CD4-positive, CD25-positive, alpha-beta regulatory T cell (primary cell): ENCODE data around the gene TMED10. TPM values are rescaled to one million over a fixed set of nuclear protein-coding genes. Genes with fewer than 3 reads are reported as not detected.
"Not testable (repeated sequence)": the region's sequence is repeated elsewhere in the genome, so short reads cannot be mapped to it uniquely, and the experiment has no call there.

Experiments
- ATAC-seq, 2 donors: fragments of 150-1000 bp; cut with Tn5 transposase; one replicate each; pipeline ENCODE4 v1.10.0; 2021; ENCODE audit warnings: low read depth in 2 of 2, moderate number of reproducible peaks in 2 of 2, moderate library complexity in 1 of 2
- DNase-seq, 3 donors: peaks; one replicate each; pipeline versions ENCODE4 v3.0.0 to v3.0.0-alpha.2; 2012 to 2022; ENCODE audit warnings: mixed read lengths in 1 of 3
- H3K27ac ChIP-seq: one replicate; pipeline ENCODE4 v1.7.0; 2013; ENCODE audit warnings: mild to moderate bottlenecking, low read length; ENCODE audit not compliant: insufficient read depth, poor library complexity, severe bottlenecking
- H3K27me3 ChIP-seq: one replicate; pipeline ENCODE4 v1.7.0; 2013; ENCODE audit warnings: low read length; ENCODE audit not compliant: control insufficient read depth, insufficient read depth
- H3K36me3 ChIP-seq: one replicate; pipeline ENCODE4 v1.7.0; 2013; ENCODE audit warnings: mild to moderate bottlenecking, low read length, moderate library complexity; ENCODE audit not compliant: control insufficient read depth, insufficient read depth
- H3K4me1 ChIP-seq: 2 replicates; pipeline ENCODE4 v1.7.0; 2013; ENCODE audit warnings: mild to moderate bottlenecking, low read length; ENCODE audit not compliant: insufficient read depth, control insufficient read depth, poor library complexity, severe bottlenecking
- H3K4me3 ChIP-seq: one replicate; pipeline ENCODE4 v1.7.0; 2013; ENCODE audit warnings: low read depth, mild to moderate bottlenecking, low read length, moderate library complexity
- H3K9me3 ChIP-seq, 2 experiments: 1 replicate in 1 of 2; 2 replicates in 1 of 2; pipeline ENCODE4 v1.7.0; 2013; ENCODE audit warnings: low read length in 2 of 2, mild to moderate bottlenecking in 1 of 2, moderate library complexity in 1 of 2; ENCODE audit not compliant: control insufficient read depth in 2 of 2
- H3K27ac Mint-ChIP-seq, 3 donors: one replicate each; pipeline ENCODE4 v1.8.0; 2020 to 2022; ENCODE audit warnings: mild to moderate bottlenecking in 3 of 3, mixed read lengths in 3 of 3, moderate library complexity in 2 of 3
- H3K27me3 Mint-ChIP-seq: one replicate; pipeline ENCODE4 v1.8.0; 2022; ENCODE audit warnings: mild to moderate bottlenecking, mixed read lengths
- H3K36me3 Mint-ChIP-seq: one replicate; pipeline ENCODE4 v1.8.0; 2020; ENCODE audit warnings: mixed read lengths
- H3K4me1 Mint-ChIP-seq, 4 donors: one replicate each; pipeline ENCODE4 v1.8.0; 2020 to 2022; ENCODE audit warnings: mixed read lengths in 4 of 4, mild to moderate bottlenecking in 1 of 4
- H3K4me3 Mint-ChIP-seq, 4 donors: one replicate each; pipeline ENCODE4 v1.8.0; 2020 to 2022; ENCODE audit warnings: mild to moderate bottlenecking in 4 of 4, mixed read lengths in 4 of 4, moderate library complexity in 3 of 4
- H3K9me3 Mint-ChIP-seq, 7 donors: one replicate each; pipeline ENCODE4 v1.8.0; 2020 to 2022; ENCODE audit warnings: mixed read lengths in 7 of 7, mild to moderate bottlenecking in 3 of 7, moderate library complexity in 2 of 7
- polyA plus RNA-seq, 4 donors: library from polyadenylated mRNA; unstranded; fragments of 300-500 nt; fragmentation: Illumina TruSeq; gene quantifications; one replicate each; pipeline ENCODE4 v1.2.3, GENCODE V29; 2021
- total RNA-seq: library from RNA; stranded (reverse); gene quantifications from one replicate; pipeline ENCODE4 v1.2.3, GENCODE V29; 2022

Gene TMED10
- total and polyA plus RNA-seq, 5 donors from 2014 or later = 128 to 265 (median 249) TPM

- Mint-ChIP-seq H3K4me1 (peaks cover 28 to 70% (median 51%) of the 10 kb centered on the region in 4 donors), H3K4me3 (peak overlapping the region; percentile 4 to 62 (median 15))
Measured at GRCh38 chr14:75156901-75157300, 19.5 kb downstream of the TMED10 start.

DNA sequence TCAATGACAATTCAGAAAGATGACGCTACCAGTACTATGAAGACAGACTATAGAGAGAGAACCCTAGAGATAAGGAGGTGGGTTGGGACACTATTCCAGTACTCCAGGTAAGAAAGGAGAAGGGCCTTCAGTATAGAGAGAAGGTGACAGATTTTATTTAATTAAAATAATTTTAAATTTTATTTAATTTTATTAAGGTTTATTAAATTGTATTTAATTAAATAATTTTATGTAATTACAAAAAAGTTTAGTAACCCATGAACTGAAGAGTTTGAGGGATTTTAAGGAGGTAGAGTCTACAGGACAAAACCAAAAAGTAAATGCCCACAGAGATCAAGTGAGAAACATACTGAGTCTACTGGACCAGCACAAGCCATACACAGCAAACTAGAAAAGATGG is 20.3 kb downstream of the TMED10 start:
- Mint-ChIP-seq H3K4me1 (peaks cover 28 to 65% (median 48%) of the 10 kb centered on the region in 4 donors), H3K4me3 (no peak overlapping the region), H3K36me3 (peaks cover 23% of the 10 kb centered on the region), H3K27ac (peak overlapping the region in 1 of 3 donors; percentile 52), H3K27me3 (no peaks in the 10 kb centered on the region), H3K9me3 (no peaks in the 10 kb centered on the region)
- Histone ChIP-seq H3K36me3 (peaks cover 6% of the 10 kb centered on the region), H3K9me3 (no peaks in the 10 kb centered on the region), H3K27me3 (no peaks in the 10 kb centered on the region), H3K4me3 (no peak overlapping the region), H3K27ac (no peak overlapping the region), H3K4me1 (peaks cover 43% of the 10 kb centered on the region)
- no peak for DNase-seq
- ATAC-seq = no peak

More at GRCh38 chr14:75156901-75157300, 19.5 kb downstream of the TMED10 start:
- Histone ChIP-seq H3K9me3 (no peaks in the 10 kb centered on the region), H3K4me1 (peaks cover 50% of the 10 kb centered on the region), H3K36me3 (peaks cover under 1% of the 10 kb centered on the region), H3K27ac (no peak overlapping the region), H3K27me3 (no peaks in the 10 kb centered on the region), H3K4me3 (peak overlapping the region; percentile 49)
- Mint-ChIP-seq H3K27ac (peak overlapping the region; percentile 24 to 56 (median 39)), H3K27me3 (no peaks in the 10 kb centered on the region), H3K36me3 (peaks cover 17% of the 10 kb centered on the region), H3K9me3 (no peaks in the 10 kb centered on the region)
- DNase-seq (peak in 2 of 3 donors; percentile 48 to 74), ATAC-seq (peak; percentile 90)

- Histone ChIP-seq H3K36me3 (peaks cover 13% of the 10 kb centered on the region), H3K9me3 (no peaks in the 10 kb centered on the region), H3K27me3 (no peaks in the 10 kb centered on the region), H3K4me1 (peaks cover 36% of the 10 kb centered on the region), H3K4me3 (no peak overlapping the region), H3K27ac (no peak overlapping the region)
- DNase-seq (no peak), ATAC-seq (no peak)
- Mint-ChIP-seq H3K27me3 (no peaks in the 10 kb centered on the region), H3K27ac (peak overlapping the region in 2 of 3 donors; percentile 18 to 52), H3K4me3 (peak overlapping the region in 1 of 4 donors; percentile 33), H3K36me3 (peaks cover 20% of the 10 kb centered on the region), H3K4me1 (peaks cover 28 to 57% (median 42%) of the 10 kb centered on the region in 4 donors), H3K9me3 (no peaks in the 10 kb centered on the region)
Measured at GRCh38 chr14:75155169-75155568, 21.2 kb downstream of the TMED10 start.

GRCh38 chr14:75153295-75153694 is 23.1 kb downstream of the TMED10 start:
- Mint-ChIP-seq H3K36me3 (peaks cover 24% of the 10 kb centered on the region), H3K4me1 (peaks cover 33 to 56% (median 42%) of the 10 kb centered on the region in 4 donors)

DNA sequence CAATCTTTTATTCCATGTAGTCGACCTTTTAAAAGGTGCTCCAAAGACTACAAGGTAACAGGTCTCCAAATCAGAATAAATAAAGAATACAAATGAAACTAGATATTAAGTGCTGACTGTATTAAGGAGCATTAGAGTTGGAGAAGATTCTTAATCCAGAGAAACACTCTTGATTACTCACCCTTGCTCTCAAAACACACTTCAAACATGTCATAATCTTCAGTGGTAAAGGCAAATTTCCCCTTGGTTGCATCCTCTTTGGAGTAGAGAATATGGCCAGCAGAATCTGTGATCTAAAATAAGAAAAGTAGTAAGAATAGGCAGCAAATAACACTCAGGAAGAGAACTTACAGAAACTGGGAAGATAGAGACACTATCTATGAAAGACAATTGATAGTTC is 24.6 kb downstream of the TMED10 start:
- Histone ChIP-seq H3K27me3 (no peaks in the 10 kb centered on the region), H3K4me3 (no peak overlapping the region), H3K9me3 (no peaks in the 10 kb centered on the region), H3K4me1 (peaks cover 19% of the 10 kb centered on the region), H3K27ac (no peak overlapping the region), H3K36me3 (peaks cover 27% of the 10 kb centered on the region)
- H3K4me1 Mint-ChIP-seq = peaks cover 33 to 55% (median 43%) of the 10 kb centered on the region in 4 donors
- H3K36me3 Mint-ChIP-seq = peaks cover 21% of the 10 kb centered on the region
- no peaks in the 10 kb centered on the region for H3K9me3 Mint-ChIP-seq
- H3K27me3 Mint-ChIP-seq = no peaks in the 10 kb centered on the region
- H3K4me3 Mint-ChIP-seq = peak overlapping the region in 1 of 4 donors; percentile 15
- peak overlapping the region in 1 of 3 donors; percentile 27 for H3K27ac Mint-ChIP-seq
- no peak for DNase-seq
- no peak for ATAC-seq

More at GRCh38 chr14:75153295-75153694, 23.1 kb downstream of the TMED10 start:
- Mint-ChIP-seq H3K9me3 (no peaks in the 10 kb centered on the region), H3K27ac (no peak overlapping the region), H3K4me3 (no peak overlapping the region), H3K27me3 (no peaks in the 10 kb centered on the region)
- peaks cover 24% of the 10 kb centered on the region for H3K4me1 ChIP-seq
- H3K4me3 ChIP-seq = no peak overlapping the region
- H3K36me3 ChIP-seq = peaks cover 27% of the 10 kb centered on the region
- H3K27me3 ChIP-seq = no peaks in the 10 kb centered on the region
- H3K27ac ChIP-seq = no peak overlapping the region
- no peaks in the 10 kb centered on the region for H3K9me3 ChIP-seq
- no peak for ATAC-seq
- DNase-seq = no peak

GRCh38 chr14:75150637-75151036 is 25.8 kb downstream of the TMED10 start:
- not testable (repeated sequence) for H3K4me3 Mint-ChIP-seq, ATAC-seq, H3K9me3 Mint-ChIP-seq, H3K27ac Mint-ChIP-seq, H3K27me3 ChIP-seq, H3K27me3 Mint-ChIP-seq, H3K9me3 ChIP-seq, H3K27ac ChIP-seq, DNase-seq, H3K4me3 ChIP-seq
- Mint-ChIP-seq H3K36me3 (peaks cover 30% of the 10 kb centered on the region), H3K4me1 (peaks cover 35 to 54% (median 47%) of the 10 kb centered on the region in 4 donors)
- Histone ChIP-seq H3K36me3 (peaks cover 31% of the 10 kb centered on the region), H3K4me1 (peaks cover 20% of the 10 kb centered on the region)

GRCh38 chr14:75150150-75150549 is 26.3 kb downstream of the TMED10 start:
- Mint-ChIP-seq H3K4me1 (peaks cover 30 to 53% (median 46%) of the 10 kb centered on the region in 4 donors), H3K27ac (no peak overlapping the region)
- no peak for ATAC-seq

GRCh38 chr14:75147423-75148071 is 28.9 kb downstream of the TMED10 start:
- peak; percentile 43 to 65 for ATAC-seq
- Mint-ChIP-seq H3K4me1 (peaks cover 28 to 67% (median 54%) of the 10 kb centered on the region in 4 donors), H3K27ac (peak overlapping the region in 1 of 3 donors; percentile 71), H3K36me3 (peaks cover 34% of the 10 kb centered on the region), H3K4me3 (peak overlapping the region in 1 of 4 donors; percentile 56), H3K27me3 (no peaks in the 10 kb centered on the region), H3K9me3 (no peaks in the 10 kb centered on the region)
- Histone ChIP-seq H3K36me3 (peaks cover 46% of the 10 kb centered on the region), H3K9me3 (no peaks in the 10 kb centered on the region), H3K27me3 (no peaks in the 10 kb centered on the region), H3K4me1 (peaks cover 24% of the 10 kb centered on the region), H3K27ac (no peak overlapping the region), H3K4me3 (no peak overlapping the region)
- peak in 1 of 3 donors; percentile 40 for DNase-seq

More at GRCh38 chr14:75150150-75150549, 26.3 kb downstream of the TMED10 start:
- H3K4me3 Mint-ChIP-seq = no peak overlapping the region
- no peaks in the 10 kb centered on the region for H3K27me3 ChIP-seq
- H3K36me3 ChIP-seq = peaks cover 33% of the 10 kb centered on the region
- no peaks in the 10 kb centered on the region for H3K9me3 ChIP-seq
- H3K9me3 Mint-ChIP-seq = no peaks in the 10 kb centered on the region
- peaks cover 20% of the 10 kb centered on the region for H3K4me1 ChIP-seq
- peaks cover 28% of the 10 kb centered on the region for H3K36me3 Mint-ChIP-seq
- H3K4me3 ChIP-seq = no peak overlapping the region
- H3K27me3 Mint-ChIP-seq = no peaks in the 10 kb centered on the region
- no peak for DNase-seq
- H3K27ac ChIP-seq = no peak overlapping the region
